Activated CD8-positive, alpha-beta T cell treated with anti-CD3 and anti-CD28 coated beads for 36 hours (primary cell): ENCODE measurements around the gene R3HDM2. TPM values are rescaled to one million over a fixed set of nuclear protein-coding genes. Genes with fewer than 3 reads are reported as not detected.
"Not testable (repeated sequence)": the region's sequence is repeated elsewhere in the genome, so short reads cannot be mapped to it uniquely, and the experiment has no call there.

ENCODE experiments used
- ATAC-seq: fragments of 200-7000 bp; cut with Tn5 transposase; one replicate; pipeline ENCODE4 v1.10.0; 2021; ENCODE audit warnings: mild to moderate bottlenecking, moderate library complexity
- CTCF ChIA-PET: fragments of 350-600 bp; sonication (Branson Sonifier 250); formaldehyde crosslinking; loops from one replicate; lab custom pipeline; 2021; ENCODE audit warnings: antibody characterized with exemption; lab: Charles Lee
- POLR2A ChIA-PET: fragments of 350-600 bp; sonication (Branson Sonifier 250); formaldehyde crosslinking; loops from one replicate; lab custom pipeline; 2021; ENCODE audit warnings: antibody characterized with exemption; lab: Charles Lee
- DNase-seq: peaks from one replicate; pipeline ENCODE4 v3.0.0-alpha.2; 2020
- H3K27ac Mint-ChIP-seq: one replicate; pipeline ENCODE4 v1.8.0; 2021; ENCODE audit warnings: mild to moderate bottlenecking, mixed read lengths
- H3K27me3 Mint-ChIP-seq: one replicate; pipeline ENCODE4 v1.8.0; 2021; ENCODE audit warnings: mixed read lengths
- H3K36me3 Mint-ChIP-seq: one replicate; pipeline ENCODE4 v1.8.0; 2021; ENCODE audit warnings: low read depth, mixed read lengths
- H3K4me1 Mint-ChIP-seq: one replicate; pipeline ENCODE4 v1.8.0; 2021; ENCODE audit warnings: low read depth, mixed read lengths
- H3K4me3 Mint-ChIP-seq: one replicate; pipeline ENCODE4 v1.8.0; 2021; ENCODE audit warnings: mild to moderate bottlenecking, moderate library complexity, mixed read lengths
- H3K9me3 Mint-ChIP-seq: one replicate; pipeline ENCODE4 v1.8.0; 2021; ENCODE audit warnings: mixed read lengths
- CTCF ChIP-seq: fragments of 200-600 bp; IDR thresholded peaks from one replicate; pipeline ENCODE4 v1.8.0; 2022; ENCODE audit warnings: antibody characterized with exemption, mild to moderate bottlenecking
- intact Hi-C: fragments of 100-400 bp; cut with micrococcal nuclease; formaldehyde crosslinking; loops from one replicate; pipeline ENCODE4 v1.10.0; 2022
- total RNA-seq, 2 experiments: library from RNA; stranded (reverse); gene quantifications; one replicate each; pipeline ENCODE4 v1.2.3, GENCODE V29; 2021

R3HDM2 gene
- total RNA-seq, 2 experiments from 2014 or later, result 33.2 to 44.0 TPM

- intact Hi-C loops, result no loop called here
- POLR2A ChIA-PET, result interaction anchor here (1.0 kb wide), 1 partner anchor 154 kb away, joined by 3 read pairs; no protein-coding TSS in a partner anchor
- peak overlapping the region; percentile 74 for H3K27ac Mint-ChIP-seq
These were observed 152.1 kb downstream of the R3HDM2 start for GRCh38 chr12:57278465-57279381.

GRCh38 chr12:57276935-57277563 is 153.8 kb downstream of the R3HDM2 start:
- DNase-seq (peak; percentile 67), ATAC-seq (no peak)
- peaks cover 41% of the 10 kb centered on the region for H3K36me3 Mint-ChIP-seq
- peaks cover 25% of the 10 kb centered on the region for H3K4me1 Mint-ChIP-seq
- CTCF ChIA-PET, result interaction anchor here (0.8 to 2.5 kb wide), 14 partner anchors 9 to 183 kb away, joined by 3 to 10 read pairs (median 4); partner anchors contain the start of genes GLI1 and INHBE
- no peaks in the 10 kb centered on the region for H3K27me3 Mint-ChIP-seq
- peak; percentile 19 for TF ChIP-seq CTCF
- no peak overlapping the region for H3K27ac Mint-ChIP-seq
- H3K4me3 Mint-ChIP-seq, result no peak overlapping the region
- intact Hi-C loops, result no loop called here
- POLR2A ChIA-PET, result interaction anchor here (0.5 to 0.7 kb wide), 3 partner anchors 10 to 25 kb away, joined by 3 read pairs; no protein-coding TSS in a partner anchor
- H3K9me3 Mint-ChIP-seq, result no peaks in the 10 kb centered on the region

More at GRCh38 chr12:57278465-57279381, 152.1 kb downstream of the R3HDM2 start:
- Mint-ChIP-seq H3K36me3 (peaks cover 37% of the 10 kb centered on the region), H3K4me1 (peaks cover 25% of the 10 kb centered on the region), H3K9me3 (no peaks in the 10 kb centered on the region), H3K27me3 (no peaks in the 10 kb centered on the region), H3K4me3 (no peak overlapping the region)
- ATAC-seq (no peak), DNase-seq (no peak)
- CTCF ChIA-PET, result interaction anchor here (1.0 to 2.5 kb wide), 5 partner anchors 13 to 180 kb away, joined by 3 to 6 read pairs (median 4); partner anchors contain the start of gene INHBE
- TF ChIP-seq CTCF, result no peak

DNA sequence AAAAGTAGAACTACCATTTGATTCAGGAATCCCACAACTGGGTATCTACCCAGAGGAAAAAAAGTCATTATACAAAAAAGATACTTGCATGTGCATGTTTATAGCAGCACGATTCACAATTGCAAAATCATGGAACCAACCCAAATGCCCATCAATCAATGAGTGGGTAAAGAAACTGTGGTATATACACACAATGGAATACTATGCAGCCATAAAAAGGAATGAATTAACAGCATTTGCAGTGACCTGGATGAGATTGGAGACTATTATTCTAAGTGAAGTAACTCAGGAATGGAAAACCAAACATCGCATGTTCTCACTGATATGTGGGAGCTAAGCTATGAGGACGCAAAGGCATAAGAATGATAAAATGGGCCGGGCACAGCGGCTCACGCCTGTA is 154.6 kb downstream of the R3HDM2 start:
- peaks cover 40% of the 10 kb centered on the region for H3K36me3 Mint-ChIP-seq
- ATAC-seq, POLR2A ChIA-PET, H3K4me3 Mint-ChIP-seq, intact Hi-C loops, H3K9me3 Mint-ChIP-seq, DNase-seq, H3K27me3 Mint-ChIP-seq, H3K27ac Mint-ChIP-seq: not testable (repeated sequence)
- H3K4me1 Mint-ChIP-seq, result peaks cover 25% of the 10 kb centered on the region
- CTCF ChIA-PET, result interaction anchor here (1.2 to 1.9 kb wide), 4 partner anchors 33 to 182 kb away, joined by 4 to 8 read pairs (median 5); partner anchors contain the start of genes GLI1 and INHBE

DNA sequence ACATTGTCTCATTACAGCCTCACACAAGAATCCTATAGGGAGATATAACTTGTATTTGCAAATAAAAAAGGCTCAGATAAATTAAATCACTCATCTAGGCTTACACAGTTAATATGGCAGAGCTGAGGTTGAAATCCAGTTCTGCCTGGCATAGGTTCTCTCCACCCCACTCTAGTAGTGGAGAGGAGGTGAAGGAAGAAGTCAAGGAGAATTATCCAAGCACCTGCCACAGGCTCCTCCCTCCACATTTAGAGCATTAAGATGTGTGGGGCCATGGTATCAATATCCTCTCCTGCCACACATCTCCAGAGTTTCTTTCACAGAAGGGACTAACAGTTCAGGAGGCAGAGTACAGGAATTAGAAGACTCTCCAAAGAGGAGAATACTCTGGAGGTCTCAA is 157.3 kb downstream of the R3HDM2 start:
- no peak for TF ChIP-seq CTCF
- ATAC-seq (no peak), DNase-seq (no peak)
- H3K27me3 Mint-ChIP-seq, result no peaks in the 10 kb centered on the region
- peaks cover 5% of the 10 kb centered on the region for H3K4me1 Mint-ChIP-seq
- no peak overlapping the region for H3K27ac Mint-ChIP-seq
- peaks cover 33% of the 10 kb centered on the region for H3K36me3 Mint-ChIP-seq
- H3K4me3 Mint-ChIP-seq, result no peak overlapping the region
- CTCF ChIA-PET, result interaction anchor here (0.8 to 2.5 kb wide), 6 partner anchors 12 to 185 kb away, joined by 3 to 7 read pairs (median 4); no protein-coding TSS in a partner anchor
- POLR2A ChIA-PET, result interaction anchor here (1.0 kb wide), 1 partner anchor 9 kb away, joined by 3 read pairs; no protein-coding TSS in a partner anchor
- intact Hi-C loops, result no loop called here
- no peaks in the 10 kb centered on the region for H3K9me3 Mint-ChIP-seq
